Measurements from ENCODE around the gene MAN2B2.

- no peak for TF ChIP-seq ZNF384 (IDR thresholded peaks at IDR 0.05)
- no peak for TF ChIP-seq FOXM1 (IDR thresholded peaks at IDR 0.05; ENCODE audit: borderline replicate concordance)
- no peak for TF ChIP-seq LEF1 (IDR thresholded peaks at IDR 0.05; ENCODE audit: borderline replicate concordance)
- no peak for TF ChIP-seq PKNOX1 (IDR thresholded peaks at IDR 0.05)
- TF ChIP-seq FOXA1 (IDR thresholded peaks at IDR 0.05): no peak
- TF ChIP-seq NFRKB (IDR thresholded peaks at IDR 0.05): no peak
- TF ChIP-seq ELF4 (IDR thresholded peaks at IDR 0.05): no peak
- TF ChIP-seq L3MBTL2 (conservative IDR thresholded peaks at IDR 0.05): no peak
- TF ChIP-seq FOXK2 (IDR thresholded peaks at IDR 0.05): no peak
- TF ChIP-seq SP1 (IDR thresholded peaks at IDR 0.05): no peak
- TF ChIP-seq HDGF (IDR thresholded peaks at IDR 0.05; ENCODE audit: borderline replicate concordance): no peak
- TF ChIP-seq TARDBP (IDR thresholded peaks at IDR 0.05): no peak
Observed at GRCh38 chr4:6595897-6596537, 21.0 kb downstream of the MAN2B2 start.
